SK-N-SH (cell line): ENCODE measurements around the gene POLQ.

Experiments
- RAD21 ChIP-seq: IDR thresholded peaks from 2 replicates; pipeline ENCODE4 v1.6.1; 2012; ENCODE audit warnings: mild to moderate bottlenecking, low read length
- TF ChIP-seq, protein P1 (sequence below): fragments of 200-600 bp; sonication (generic); IDR thresholded peaks from 2 replicates; pipeline ENCODE4 v1.6.1; 2017; ENCODE audit warnings: antibody characterized with exemption, mild to moderate bottlenecking, moderate library complexity

DNA sequence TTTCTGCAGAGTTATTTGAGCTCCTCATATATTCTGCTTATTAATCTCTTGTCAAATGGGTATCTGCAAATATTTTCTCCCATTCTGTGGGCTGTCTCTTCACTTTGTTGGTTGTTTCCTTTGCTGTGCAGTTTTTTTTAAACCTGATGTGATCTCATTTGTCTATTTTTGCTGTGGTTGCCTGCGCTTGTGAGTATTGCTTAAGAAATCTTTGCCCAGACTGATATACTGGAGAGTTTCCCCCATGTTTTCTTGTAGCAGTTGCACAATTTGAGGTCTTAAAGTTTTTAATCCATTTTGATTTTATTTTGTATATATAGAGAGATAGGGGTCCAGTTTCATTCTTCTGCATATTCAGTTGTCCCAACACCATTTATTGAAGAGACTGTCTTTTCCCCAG lies 102.3 kb downstream of the POLQ start:
- TF ChIP-seq RAD21 = no peak
- TF ChIP-seq, protein P1, sequence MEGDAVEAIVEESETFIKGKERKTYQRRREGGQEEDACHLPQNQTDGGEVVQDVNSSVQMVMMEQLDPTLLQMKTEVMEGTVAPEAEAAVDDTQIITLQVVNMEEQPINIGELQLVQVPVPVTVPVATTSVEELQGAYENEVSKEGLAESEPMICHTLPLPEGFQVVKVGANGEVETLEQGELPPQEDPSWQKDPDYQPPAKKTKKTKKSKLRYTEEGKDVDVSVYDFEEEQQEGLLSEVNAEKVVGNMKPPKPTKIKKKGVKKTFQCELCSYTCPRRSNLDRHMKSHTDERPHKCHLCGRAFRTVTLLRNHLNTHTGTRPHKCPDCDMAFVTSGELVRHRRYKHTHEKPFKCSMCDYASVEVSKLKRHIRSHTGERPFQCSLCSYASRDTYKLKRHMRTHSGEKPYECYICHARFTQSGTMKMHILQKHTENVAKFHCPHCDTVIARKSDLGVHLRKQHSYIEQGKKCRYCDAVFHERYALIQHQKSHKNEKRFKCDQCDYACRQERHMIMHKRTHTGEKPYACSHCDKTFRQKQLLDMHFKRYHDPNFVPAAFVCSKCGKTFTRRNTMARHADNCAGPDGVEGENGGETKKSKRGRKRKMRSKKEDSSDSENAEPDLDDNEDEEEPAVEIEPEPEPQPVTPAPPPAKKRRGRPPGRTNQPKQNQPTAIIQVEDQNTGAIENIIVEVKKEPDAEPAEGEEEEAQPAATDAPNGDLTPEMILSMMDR = no peak
